Loucy (cell line): ENCODE measurements around the gene ANKUB1.

ENCODE experiments used
- H2AFZ ChIP-seq: fragments of 200-600 bp; sonication (generic); 2 replicates; pipeline ENCODE4 v1.6.0; 2016; ENCODE audit warnings: antibody characterized with exemption, mild to moderate bottlenecking, low read length, moderate library complexity
- H3F3A ChIP-seq: fragments of 200-600 bp; 2 replicates; pipeline ENCODE4 v1.6.0; 2016; ENCODE audit warnings: antibody characterized with exemption, low read depth, mild to moderate bottlenecking
- H3K27me3 ChIP-seq: fragments of 200-600 bp; sonication (generic); 2 replicates; pipeline ENCODE4 v1.6.1; 2014; ENCODE audit warnings: low read length, mild to moderate bottlenecking; ENCODE audit not compliant: insufficient read depth, poor library complexity, severe bottlenecking
- H3K36me3 ChIP-seq: fragments of 200-600 bp; sonication (generic); 2 replicates; pipeline ENCODE4 v1.6.1; 2016; ENCODE audit warnings: low read length; ENCODE audit not compliant: insufficient read depth
- H3K4me1 ChIP-seq: fragments of 200-600 bp; sonication (generic); 2 replicates; pipeline ENCODE4 v1.5.1; 2014; ENCODE audit warnings: low read length, mild to moderate bottlenecking; ENCODE audit not compliant: insufficient read depth, poor library complexity, severe bottlenecking
- H3K4me2 ChIP-seq: fragments of 200-600 bp; sonication (generic); 2 replicates; pipeline ENCODE4 v1.6.0; 2014; ENCODE audit warnings: antibody characterized with exemption, low read length, low read depth, mild to moderate bottlenecking; ENCODE audit not compliant: poor library complexity, severe bottlenecking
- H3K4me3 ChIP-seq: fragments of 200-600 bp; sonication (generic); 2 replicates; pipeline ENCODE4 v1.5.1; 2014; ENCODE audit warnings: low read length, mild to moderate bottlenecking, mixed read lengths; ENCODE audit not compliant: poor library complexity, severe bottlenecking
- H3K79me2 ChIP-seq: fragments of 200-600 bp; sonication (generic); 2 replicates; pipeline ENCODE4 v1.6.1; 2014; ENCODE audit warnings: low read length; ENCODE audit not compliant: insufficient read depth
- H3K9ac ChIP-seq: fragments of 200-600 bp; sonication (generic); 2 replicates; pipeline ENCODE4 v1.6.0; 2014; ENCODE audit warnings: mild to moderate bottlenecking, low read depth, low read length, moderate library complexity; ENCODE audit not compliant: poor library complexity, severe bottlenecking
- H3K9me2 ChIP-seq: fragments of 200-600 bp; sonication (generic); replicated peaks from 2 replicates; pipeline ENCODE4 v1.6.1; 2016; ENCODE audit warnings: low read depth, low read length, mixed read lengths
- H3K9me3 ChIP-seq: fragments of 200-600 bp; sonication (generic); 2 replicates; pipeline ENCODE4 v1.6.1; 2014; ENCODE audit warnings: mild to moderate bottlenecking, antibody characterized with exemption, low read length, low read depth; ENCODE audit not compliant: insufficient read depth
- H4K20me1 ChIP-seq: fragments of 200-600 bp; sonication (generic); 2 replicates; pipeline ENCODE4 v1.6.0; 2014; ENCODE audit warnings: antibody characterized with exemption, low read length, mild to moderate bottlenecking; ENCODE audit not compliant: insufficient read depth, poor library complexity, severe bottlenecking
- CTCF ChIP-seq: fragments of 200-600 bp; sonication (generic); conservative IDR thresholded peaks from 2 replicates; pipeline ENCODE4 v1.5.1; 2014; ENCODE audit warnings: mild to moderate bottlenecking, antibody characterized with exemption, low read length
- EZH2phosphoT487 ChIP-seq: fragments of 200-600 bp; IDR thresholded peaks from 2 replicates; pipeline ENCODE4 v1.6.1; 2018; ENCODE audit warnings: antibody characterized with exemption, mild to moderate bottlenecking, moderate library complexity, borderline replicate concordance

The ANKUB1 gene

GRCh38 chr3:149812606-149813366 lies 20.4 kb upstream of the ANKUB1 start, which contains the start of gene RNF13:
TSS of gene RNF13 (plus strand) at chr3:149813215. CDS start at chr3:149846027, 32,812 bp downstream.
- peak within 1 kb of the TSS; percentile 89 for H2AFZ ChIP-seq
- peaks cover 41% of the 10 kb centered on the region for H3K79me2 ChIP-seq
- no peaks in the 10 kb centered on the region for H3K27me3 ChIP-seq
- peak within 1 kb of the TSS; percentile 94 for H3K4me3 ChIP-seq
- peak within 1 kb of the TSS; percentile 90 for H3K4me2 ChIP-seq
- peaks cover 42% of the 10 kb centered on the region for H3K4me1 ChIP-seq
- no peaks in the 10 kb centered on the region for H3K9me2 ChIP-seq
- no peaks in the 10 kb centered on the region for H3K36me3 ChIP-seq
- peak within 1 kb of the TSS; percentile 81 for H3K9ac ChIP-seq
- TF ChIP-seq CTCF (no peak), EZH2phosphoT487 (no peak)
- peaks cover 7% of the 10 kb centered on the region; the same call in 1 of the 2 replicates for H3F3A ChIP-seq
- H4K20me1 ChIP-seq, result peaks cover 30% of the 10 kb centered on the region
- H3K9me3 ChIP-seq, result no peaks in the 10 kb centered on the region

GRCh38 chr3:149812165-149812605 lies 19.8 kb upstream of the ANKUB1 start:
- Histone ChIP-seq H3K4me2 (peak overlapping the region; percentile 90), H3K4me1 (peaks cover 36% of the 10 kb centered on the region)
- TF ChIP-seq CTCF (no peak), EZH2phosphoT487 (no peak)

GRCh38 chr3:149810846-149811245 lies 18.5 kb upstream of the ANKUB1 start:
- Histone ChIP-seq H2AFZ (no peak overlapping the region), H3K4me1 (peaks cover 23% of the 10 kb centered on the region), H3K4me2 (no peak overlapping the region), H3K36me3 (no peaks in the 10 kb centered on the region), H3K79me2 (peaks cover 22% of the 10 kb centered on the region), H3K9ac (no peak overlapping the region), H4K20me1 (peaks cover 21% of the 10 kb centered on the region), H3K27me3 (no peaks in the 10 kb centered on the region), H3K4me3 (no peak overlapping the region), H3F3A (peaks cover 7% of the 10 kb centered on the region; the same call in 1 of the 2 replicates), H3K9me2 (no peaks in the 10 kb centered on the region), H3K9me3 (no peaks in the 10 kb centered on the region)
- TF ChIP-seq CTCF, result no peak
- TF ChIP-seq EZH2phosphoT487, result no peak

More at GRCh38 chr3:149812165-149812605, 19.8 kb upstream of the ANKUB1 start:
- peak overlapping the region; percentile 89 for H2AFZ ChIP-seq
- H3K4me3 ChIP-seq, result peak overlapping the region; percentile 94
- no peaks in the 10 kb centered on the region for H3K9me3 ChIP-seq
- H3K79me2 ChIP-seq, result peaks cover 35% of the 10 kb centered on the region
- H3K9me2 ChIP-seq, result no peaks in the 10 kb centered on the region
- no peaks in the 10 kb centered on the region for H3K36me3 ChIP-seq
- H3K27me3 ChIP-seq, result no peaks in the 10 kb centered on the region
- H4K20me1 ChIP-seq, result peaks cover 30% of the 10 kb centered on the region
- H3K9ac ChIP-seq, result peak overlapping the region; percentile 81
- peaks cover 7% of the 10 kb centered on the region; the same call in 1 of the 2 replicates for H3F3A ChIP-seq
